Immature natural killer cell (primary cell): ENCODE data around the gene KLF7. TPM values are rescaled to one million over a fixed set of nuclear protein-coding genes. Genes with fewer than 3 reads are reported as not detected.
"Not testable (repeated sequence)": the region's sequence is repeated elsewhere in the genome, so short reads cannot be mapped to it uniquely, and the experiment has no call there.

Experiments used
- DNase-seq, 3 donors: peaks; one replicate each; pipeline ENCODE4 v3.0.0; 2022; ENCODE audit warnings: mixed read lengths in 1 of 3
- H3K27ac Mint-ChIP-seq, 6 donors: one replicate each; pipeline ENCODE4 v1.8.0; 2020; ENCODE audit warnings: mixed read lengths in 6 of 6, mild to moderate bottlenecking in 5 of 6, inconsistent platforms in 4 of 6, moderate library complexity in 3 of 6
- H3K27me3 Mint-ChIP-seq, 3 donors: one replicate each; pipeline ENCODE4 v1.8.0; 2020 to 2021; ENCODE audit warnings: low read depth in 3 of 3, mild to moderate bottlenecking in 3 of 3, mixed read lengths in 3 of 3, moderate library complexity in 3 of 3, inconsistent platforms in 1 of 3
- H3K36me3 Mint-ChIP-seq, 3 donors: one replicate each; pipeline ENCODE4 v1.8.0; 2020; ENCODE audit warnings: mixed read lengths in 3 of 3, inconsistent platforms in 2 of 3, mild to moderate bottlenecking in 2 of 3
- H3K4me1 Mint-ChIP-seq, 2 donors: one replicate each; pipeline ENCODE4 v1.8.0; 2020; ENCODE audit warnings: inconsistent platforms in 2 of 2, mild to moderate bottlenecking in 2 of 2, mixed read lengths in 2 of 2, moderate library complexity in 1 of 2
- H3K4me3 Mint-ChIP-seq, 5 donors: one replicate each; pipeline ENCODE4 v1.8.0; 2020; ENCODE audit warnings: mild to moderate bottlenecking in 5 of 5, mixed read lengths in 5 of 5, inconsistent platforms in 3 of 5, moderate library complexity in 3 of 5
- H3K9me3 Mint-ChIP-seq, 6 donors: one replicate each; pipeline ENCODE4 v1.8.0; 2020; ENCODE audit warnings: mild to moderate bottlenecking in 6 of 6, mixed read lengths in 6 of 6, inconsistent platforms in 4 of 6, moderate library complexity in 3 of 6
- polyA plus RNA-seq, 3 donors: library from polyadenylated mRNA; unstranded; fragments of 300-500 nt; fragmentation: Illumina TruSeq; gene quantifications; one replicate each; pipeline ENCODE4 v1.2.3, GENCODE V29; 2021

Gene KLF7
- polyA plus RNA-seq, 3 donors from 2014 or later = 3.5 to 10.2 (median 6.7) TPM

DNA sequence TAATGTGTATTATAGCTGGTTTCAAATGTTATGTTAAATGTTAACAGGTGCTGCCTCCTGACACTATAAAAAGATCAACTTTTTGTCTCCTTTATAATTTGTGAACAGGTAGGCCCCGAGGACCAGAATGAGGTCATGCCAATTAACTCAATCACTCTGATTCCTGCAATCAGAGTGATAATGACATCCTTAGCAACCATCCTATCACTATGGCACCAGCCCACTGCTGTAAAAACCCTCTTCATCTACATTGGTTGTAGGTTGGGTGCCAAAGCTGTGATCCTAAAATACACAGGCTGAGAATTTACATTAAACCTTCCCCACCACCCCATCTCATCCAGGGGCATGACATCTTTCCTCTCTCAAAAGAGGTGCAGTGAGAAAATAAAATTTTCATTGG, 122.9 kb downstream of the KLF7 start:
- H3K4me3 Mint-ChIP-seq = no peak overlapping the region

DNA sequence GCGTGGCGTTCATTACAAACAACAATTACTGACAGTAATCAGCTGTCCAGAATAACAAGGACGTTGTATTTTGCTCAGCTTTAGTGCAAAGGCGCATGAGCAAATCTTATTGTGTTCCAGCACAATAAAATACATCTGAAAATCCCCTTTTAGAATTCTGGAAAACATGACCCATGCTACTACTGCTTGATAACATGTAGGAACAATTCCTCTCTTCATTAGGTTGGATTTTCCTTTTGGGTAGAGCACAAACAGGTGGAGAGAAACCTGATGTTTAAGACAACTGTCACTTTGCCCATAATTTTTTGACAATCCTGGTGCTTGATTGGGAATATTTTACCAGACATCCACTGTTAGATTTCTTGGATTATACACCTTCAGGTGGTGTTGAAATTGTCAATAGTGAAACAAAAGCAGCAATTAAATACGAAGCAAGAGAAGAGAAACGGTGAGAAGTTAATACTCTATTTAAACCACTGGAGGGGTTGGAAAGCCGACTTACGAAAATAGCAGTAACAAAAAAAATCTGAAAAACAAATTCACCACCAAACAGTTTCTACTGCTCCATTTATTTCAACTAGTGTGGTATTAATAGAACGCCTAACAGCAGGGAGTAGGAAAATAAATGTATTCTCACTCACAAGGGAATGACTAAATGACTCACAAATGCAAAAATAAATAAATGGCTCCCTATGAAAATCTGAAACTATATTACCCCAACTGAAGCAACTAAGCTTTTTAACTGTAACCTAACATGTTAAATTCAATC, 123.8 kb downstream of the KLF7 start:
- H3K36me3 Mint-ChIP-seq = no peaks in the 10 kb centered on the region
- H3K9me3 Mint-ChIP-seq = no peaks in the 10 kb centered on the region
- H3K27ac Mint-ChIP-seq = no peak overlapping the region
- H3K4me3 Mint-ChIP-seq = no peak overlapping the region
- H3K4me1 Mint-ChIP-seq = peaks cover 10 to 12% of the 10 kb centered on the region in 2 donors
- no peak for DNase-seq
- peaks cover 1 to 13% (median 3%) of the 10 kb centered on the region in 3 donors for H3K27me3 Mint-ChIP-seq

More for the DNA sequence above, 122.9 kb downstream of the KLF7 start:
- H3K9me3 Mint-ChIP-seq = no peaks in the 10 kb centered on the region
- H3K4me1 Mint-ChIP-seq = peaks cover 14 to 15% of the 10 kb centered on the region in 2 donors
- no peaks in the 10 kb centered on the region for H3K36me3 Mint-ChIP-seq
- H3K27me3 Mint-ChIP-seq = peaks cover 1 to 12% (median 3%) of the 10 kb centered on the region in 3 donors
- no peak for DNase-seq
- no peak overlapping the region for H3K27ac Mint-ChIP-seq

DNA sequence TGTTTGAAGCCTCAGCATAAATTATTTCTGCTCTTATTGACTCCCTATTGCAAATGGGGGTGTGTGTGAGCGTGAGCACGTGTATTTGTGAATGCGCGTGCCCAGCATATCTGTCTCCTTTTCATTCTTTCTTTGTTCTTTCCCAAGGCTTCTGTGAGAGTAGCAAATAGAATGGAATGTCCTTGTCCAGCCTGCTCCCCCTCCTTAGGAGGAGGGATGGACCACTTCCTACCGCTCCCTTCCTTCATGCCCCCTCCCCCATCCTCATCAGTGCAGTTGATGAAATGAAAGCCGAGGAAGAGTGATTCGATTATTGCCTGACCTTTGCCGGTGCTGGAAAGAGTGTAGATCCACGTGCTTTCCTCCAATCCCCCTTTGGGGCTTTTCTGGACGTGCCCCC, 124.5 kb downstream of the KLF7 start:
- Mint-ChIP-seq H3K9me3 (no peaks in the 10 kb centered on the region), H3K27ac (no peak overlapping the region), H3K36me3 (no peaks in the 10 kb centered on the region), H3K27me3 (peaks cover 1 to 13% (median 3%) of the 10 kb centered on the region in 3 donors), H3K4me3 (no peak overlapping the region), H3K4me1 (peaks cover 4 to 6% of the 10 kb centered on the region in 2 donors)
- DNase-seq = no peak

DNA sequence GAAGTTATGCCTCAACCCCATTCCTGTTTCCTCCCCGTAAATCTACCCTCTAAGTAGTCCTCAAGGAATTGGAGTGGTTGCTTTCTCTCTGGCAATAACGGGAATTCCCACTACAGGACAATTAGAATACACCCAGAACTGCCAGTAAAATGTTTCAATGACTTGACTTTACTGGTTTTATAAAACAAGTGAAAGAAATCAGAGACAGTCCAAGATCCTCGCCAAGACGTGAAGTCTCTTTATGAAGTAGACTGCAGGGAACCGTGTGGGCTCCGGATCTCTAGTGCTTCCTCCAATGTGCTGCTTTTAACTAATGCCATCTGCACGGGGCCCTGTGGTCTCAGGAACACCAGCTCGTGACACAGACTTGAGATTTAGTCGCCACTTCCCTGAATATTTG, 125.1 kb downstream of the KLF7 start:
- Mint-ChIP-seq H3K9me3 (no peaks in the 10 kb centered on the region), H3K27ac (no peak overlapping the region)

DNA sequence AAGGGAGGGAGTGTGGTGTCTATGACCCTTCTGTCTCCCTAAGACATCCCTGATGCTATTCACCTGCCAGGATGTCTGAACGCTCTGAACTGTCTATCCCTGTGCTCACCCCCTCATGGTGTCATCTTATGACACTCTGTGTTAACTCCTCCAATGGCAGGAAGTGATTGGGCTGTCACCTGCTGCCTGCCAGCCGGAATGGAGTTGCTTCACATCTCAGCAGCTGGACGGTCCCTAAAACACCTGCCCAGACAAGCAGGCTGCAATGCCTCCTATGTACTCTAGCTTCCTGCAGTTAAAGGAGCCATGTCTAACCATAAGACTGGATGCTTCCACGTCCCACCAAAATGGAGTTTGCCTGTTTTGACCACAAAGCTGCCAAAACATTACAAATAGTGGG, 126.5 kb downstream of the KLF7 start:
- no peak overlapping the region for H3K27ac Mint-ChIP-seq
- no peaks in the 10 kb centered on the region for H3K36me3 Mint-ChIP-seq
- H3K9me3 Mint-ChIP-seq = no peaks in the 10 kb centered on the region
- peaks cover 0 to 11% (median 5%) of the 10 kb centered on the region in 3 donors for H3K27me3 Mint-ChIP-seq
- no peak for DNase-seq
- no peaks in the 10 kb centered on the region for H3K4me1 Mint-ChIP-seq
- H3K4me3 Mint-ChIP-seq = no peak overlapping the region

More for the DNA sequence above, 125.1 kb downstream of the KLF7 start:
- H3K4me1 Mint-ChIP-seq = peaks cover 0 to under 1% of the 10 kb centered on the region in 2 donors
- no peaks in the 10 kb centered on the region for H3K36me3 Mint-ChIP-seq
- DNase-seq = no peak
- H3K4me3 Mint-ChIP-seq = no peak overlapping the region
- peaks cover 1 to 13% (median 3%) of the 10 kb centered on the region in 3 donors for H3K27me3 Mint-ChIP-seq

DNA sequence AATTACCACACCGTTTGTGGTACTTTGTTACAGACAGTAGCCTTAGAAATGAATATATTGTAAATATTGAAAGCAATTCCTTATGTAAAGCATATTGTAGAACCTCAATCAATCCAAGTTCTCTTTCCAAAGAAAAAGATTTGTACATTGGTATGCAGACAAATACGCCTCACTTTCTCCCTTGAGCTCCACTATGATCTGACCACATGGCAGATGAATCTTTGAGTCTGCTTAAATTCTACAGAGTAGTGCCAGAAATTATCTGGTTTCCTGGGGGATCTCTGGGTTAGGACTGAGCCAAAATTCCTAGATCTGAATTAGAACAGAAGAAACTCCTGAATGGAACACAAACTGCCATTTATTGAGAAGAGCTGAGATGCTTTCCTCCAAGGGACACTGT, 127.4 kb downstream of the KLF7 start:
- Mint-ChIP-seq H3K27ac (no peak overlapping the region), H3K4me1 (no peaks in the 10 kb centered on the region), H3K9me3 (peaks cover 0 to 7% (median 0%) of the 10 kb centered on the region in 6 donors), H3K4me3 (no peak overlapping the region), H3K27me3 (peaks cover 0 to 11% (median 6%) of the 10 kb centered on the region in 3 donors), H3K36me3 (no peaks in the 10 kb centered on the region)
- DNase-seq = no peak

DNA sequence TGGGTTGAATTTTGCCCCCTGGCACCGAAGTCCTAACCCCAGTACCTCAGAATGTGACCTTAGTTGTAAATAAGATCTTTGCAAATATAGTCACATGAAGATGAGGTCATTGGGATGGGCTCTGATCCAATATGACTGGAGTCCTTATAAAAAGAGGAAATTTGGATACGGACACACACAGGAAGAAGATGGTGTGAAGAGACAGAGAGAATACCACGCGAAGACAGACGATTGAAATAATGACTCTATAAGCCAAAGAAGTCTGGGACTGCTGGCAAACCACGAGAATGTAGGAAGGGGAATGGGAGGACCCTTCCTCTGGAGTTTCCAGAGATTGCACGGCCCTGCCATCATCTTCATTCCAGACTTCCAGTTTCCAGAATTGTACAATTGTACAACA, 127.9 kb downstream of the KLF7 start:
- Mint-ChIP-seq H3K27ac (no peak overlapping the region), H3K4me3 (no peak overlapping the region), H3K4me1 (no peaks in the 10 kb centered on the region), H3K27me3 (peaks cover 0 to 11% (median 6%) of the 10 kb centered on the region in 3 donors), H3K9me3 (peaks cover 0 to 9% (median 0%) of the 10 kb centered on the region in 6 donors), H3K36me3 (no peaks in the 10 kb centered on the region)
- no peak for DNase-seq

DNA sequence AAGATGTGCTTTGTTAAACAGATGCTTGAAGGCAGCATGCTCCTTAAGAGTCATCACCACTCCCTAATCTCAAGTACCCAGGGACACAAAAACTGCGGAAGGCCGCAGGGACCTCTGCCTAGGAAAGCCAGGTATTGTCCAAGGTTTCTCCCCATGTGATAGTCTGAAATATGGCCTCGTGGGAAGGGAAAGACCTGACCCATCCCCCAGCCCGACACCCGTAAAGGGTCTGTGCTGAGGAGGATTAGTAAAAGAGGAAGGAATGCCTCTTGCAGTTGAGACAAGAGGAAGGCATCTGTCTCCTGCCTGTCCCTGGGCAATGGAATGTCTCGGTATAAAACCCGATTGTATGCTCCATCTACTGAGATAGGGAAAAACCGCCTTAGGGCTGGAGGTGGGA, 128.7 kb downstream of the KLF7 start:
- not testable (repeated sequence) for DNase-seq, H3K4me3 Mint-ChIP-seq, H3K27me3 Mint-ChIP-seq, H3K4me1 Mint-ChIP-seq, H3K9me3 Mint-ChIP-seq, H3K36me3 Mint-ChIP-seq, H3K27ac Mint-ChIP-seq

DNA sequence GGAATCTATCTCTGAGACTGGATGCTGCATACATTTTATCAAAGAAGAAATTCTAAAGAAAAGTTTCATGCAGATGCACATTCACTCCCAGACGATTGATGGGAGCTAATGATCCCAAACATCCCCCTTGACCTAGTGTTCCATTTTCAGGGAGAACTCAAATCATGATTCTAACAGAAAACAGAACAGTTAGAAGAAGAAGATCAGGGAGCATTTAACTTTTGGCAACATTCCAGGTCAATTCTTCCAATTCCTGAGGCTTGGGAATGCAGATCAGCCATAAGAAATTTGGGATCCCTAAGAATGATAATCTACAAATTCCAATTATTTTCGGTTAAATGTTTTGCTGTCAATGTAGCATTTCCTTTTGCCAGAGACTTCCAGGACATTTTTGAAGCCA, 129.9 kb downstream of the KLF7 start:
- H3K36me3 Mint-ChIP-seq = no peaks in the 10 kb centered on the region

DNA sequence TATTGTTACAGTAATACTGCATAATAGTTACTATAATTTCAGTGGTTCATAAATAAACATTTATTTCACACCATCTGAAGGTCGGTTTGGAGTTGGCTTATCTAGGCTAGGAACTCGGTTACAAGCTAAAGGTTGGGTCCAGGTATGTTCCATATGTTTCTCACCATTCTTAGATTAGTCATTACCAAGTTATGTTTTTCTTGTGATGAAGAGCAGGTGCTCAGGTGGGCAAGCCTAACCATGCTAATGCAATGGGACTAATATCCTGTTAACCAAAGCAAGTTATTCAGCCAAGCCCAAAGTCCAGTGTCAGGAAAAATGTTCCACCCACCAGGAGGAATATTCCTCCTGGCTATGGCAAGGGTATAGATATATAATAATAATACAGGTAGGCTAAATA, 133.3 kb downstream of the KLF7 start:
- peaks cover 0 to 2% (median 0%) of the 10 kb centered on the region in 3 donors for H3K27me3 Mint-ChIP-seq
- no peaks in the 10 kb centered on the region for H3K36me3 Mint-ChIP-seq
- DNase-seq = no peak
- H3K4me1 Mint-ChIP-seq = no peaks in the 10 kb centered on the region
- H3K4me3 Mint-ChIP-seq = no peak overlapping the region
- no peak overlapping the region for H3K27ac Mint-ChIP-seq
- H3K9me3 Mint-ChIP-seq = peaks cover 0 to 11% (median 0%) of the 10 kb centered on the region in 6 donors

More for the DNA sequence above, 129.9 kb downstream of the KLF7 start:
- no peak overlapping the region for H3K27ac Mint-ChIP-seq
- H3K27me3 Mint-ChIP-seq = peaks cover 0 to 4% (median 2%) of the 10 kb centered on the region in 3 donors
- peaks cover 0 to 11% (median 0%) of the 10 kb centered on the region in 6 donors for H3K9me3 Mint-ChIP-seq
- H3K4me1 Mint-ChIP-seq = no peaks in the 10 kb centered on the region
- DNase-seq = no peak
- no peak overlapping the region for H3K4me3 Mint-ChIP-seq

Other genes with a start within 250 kb of the KLF7 start
- not detected for gene CPO, start 226.4 kb downstream of the KLF7 start, polyA plus RNA-seq